IMR-90 (cell line): ENCODE data around the gene EDARADD. TPM values are rescaled to one million over a fixed set of nuclear protein-coding genes. Genes with fewer than 3 reads are reported as not detected.

Experiments
- ATAC-seq: fragments of 200-7000 bp; cut with Tn5 transposase; 2 replicates; pipeline ENCODE4 v1.9.1; 2020; ENCODE audit warnings: low read depth, mild to moderate bottlenecking, moderate library complexity
- BruUV-seq: library from RNA; stranded (reverse); fragments of 400-500 nt; replicated peaks from 2 replicates; lab custom pipeline; 2021; lab: Mats Ljungman, UMichigan
- CTCF ChIA-PET: fragments of 300-600 bp; formaldehyde crosslinking; extraction: SDS; loops from one replicate; lab custom pipeline; 2021; ENCODE audit warnings: antibody characterized with exemption; lab: Yijun Ruan, JAX
- POLR2A ChIA-PET: fragments of 300-600 bp; sonication (Branson Sonifier 250); formaldehyde crosslinking; loops from one replicate; lab custom pipeline; 2022; ENCODE audit warnings: antibody characterized with exemption; ENCODE audit not compliant: unreplicated experiment; lab: Charles Lee
- DNase-seq: peaks from one replicate; pipeline ENCODE4 v3.0.0; 2013
- H2AFZ ChIP-seq: replicated peaks from 2 replicates; pipeline ENCODE3; 2013; ENCODE audit warnings: low read length, mild to moderate bottlenecking; ENCODE audit not compliant: poor library complexity
- H2AK5ac ChIP-seq: 2 replicates; pipeline ENCODE4 v1.6.1; 2013; ENCODE audit warnings: low read depth, low read length, inconsistent platforms
- H2AK9ac ChIP-seq: replicated peaks from 2 replicates; pipeline ENCODE3; 2013; ENCODE audit warnings: mild to moderate bottlenecking, low read depth, low read length, moderate library complexity; ENCODE audit not compliant: poor library complexity
- H2BK120ac ChIP-seq: 2 replicates; pipeline ENCODE4 v1.6.1; 2013; ENCODE audit warnings: low read depth, low read length, inconsistent platforms
- H2BK15ac ChIP-seq: 3 replicates; pipeline ENCODE4 v1.6.1; 2013; ENCODE audit warnings: low read depth, low read length, inconsistent platforms
- H2BK20ac ChIP-seq: 2 replicates; pipeline ENCODE4 v1.6.1; 2013; ENCODE audit warnings: low read depth, mild to moderate bottlenecking, inconsistent platforms, low read length, moderate library complexity
- H2BK5ac ChIP-seq: 2 replicates; pipeline ENCODE4 v1.6.1; 2013; ENCODE audit warnings: mild to moderate bottlenecking, low read depth, low read length, inconsistent platforms; ENCODE audit not compliant: poor library complexity, severe bottlenecking
- H3K14ac ChIP-seq: replicated peaks from 2 replicates; pipeline ENCODE4 v1.6.1; 2013; ENCODE audit warnings: low read depth, low read length, inconsistent platforms
- H3K18ac ChIP-seq: 2 replicates; pipeline ENCODE4 v1.6.1; 2013; ENCODE audit warnings: low read depth, low read length, control low read depth
- H3K23ac ChIP-seq: 2 replicates; pipeline ENCODE4 v1.6.1; 2013; ENCODE audit warnings: low read depth, low read length, inconsistent platforms
- H3K27ac ChIP-seq: 2 replicates; pipeline ENCODE4 v1.5.1; 2013; ENCODE audit warnings: mild to moderate bottlenecking, control low read depth, low read length; ENCODE audit not compliant: insufficient read depth
- H3K27me3 ChIP-seq: 2 replicates; pipeline ENCODE4 v1.6.1; 2013; ENCODE audit warnings: low read length; ENCODE audit not compliant: control insufficient read depth, insufficient read depth
- H3K36me3 ChIP-seq: 2 replicates; pipeline ENCODE4 v1.6.1; 2013; ENCODE audit warnings: low read length, mixed read lengths; ENCODE audit not compliant: control insufficient read depth, insufficient read depth
- H3K4ac ChIP-seq: 2 replicates; pipeline ENCODE4 v1.6.1; 2013; ENCODE audit warnings: low read depth, low read length, inconsistent platforms
- H3K4me1 ChIP-seq: 2 replicates; pipeline ENCODE4 v1.6.1; 2013; ENCODE audit warnings: low read length, mixed read lengths; ENCODE audit not compliant: control insufficient read depth, insufficient read depth
- H3K4me2 ChIP-seq: 2 replicates; pipeline ENCODE4 v1.6.1; 2013; ENCODE audit warnings: low read depth, mild to moderate bottlenecking, control low read depth, low read length, moderate library complexity
- H3K4me3 ChIP-seq: 2 replicates; pipeline ENCODE4 v1.5.1; 2013; ENCODE audit warnings: low read depth, mild to moderate bottlenecking, control low read depth, low read length, moderate library complexity; ENCODE audit not compliant: insufficient read depth
- H3K56ac ChIP-seq: 2 replicates; pipeline ENCODE4 v1.6.1; 2013; ENCODE audit warnings: low read length, inconsistent platforms; ENCODE audit not compliant: insufficient read depth; ENCODE audit errors: extremely low read depth
- H3K79me1 ChIP-seq, 2 experiments: 2 replicates each; pipeline ENCODE4 v1.6.1; 2013; ENCODE audit warnings: low read length in 2 of 2, inconsistent platforms in 1 of 2, low read depth in 1 of 2
- H3K9ac ChIP-seq: 2 replicates; pipeline ENCODE4 v1.6.1; 2013; ENCODE audit warnings: low read depth, low read length, control low read depth
- H3K9me1 ChIP-seq: 2 replicates; pipeline ENCODE4 v1.6.1; 2013; ENCODE audit warnings: low read length, inconsistent platforms; ENCODE audit not compliant: insufficient read depth
- H3K9me3 ChIP-seq: 2 replicates; pipeline ENCODE4 v1.6.1; 2013; ENCODE audit warnings: low read length; ENCODE audit not compliant: control insufficient read depth, insufficient read depth
- H4K20me1 ChIP-seq: 2 replicates; pipeline ENCODE4 v1.6.1; 2013; ENCODE audit warnings: low read length, inconsistent platforms; ENCODE audit not compliant: insufficient read depth
- H4K5ac ChIP-seq: 2 replicates; pipeline ENCODE4 v1.6.1; 2013; ENCODE audit warnings: mild to moderate bottlenecking, low read depth, low read length, control low read depth
- H4K8ac ChIP-seq, 2 experiments: 2 replicates each; pipeline ENCODE4 v1.6.1; 2013; ENCODE audit warnings: low read depth in 2 of 2, low read length in 2 of 2, control low read depth in 1 of 2, inconsistent platforms in 1 of 2
- H4K91ac ChIP-seq: 2 replicates; pipeline ENCODE4 v1.6.1; 2013; ENCODE audit warnings: low read depth, low read length, inconsistent platforms; ENCODE audit not compliant: insufficient read depth
- BHLHE40 ChIP-seq: fragments of 150-350 bp; IDR thresholded peaks from 2 replicates; pipeline ENCODE4 v1.6.1; 2016; ENCODE audit warnings: mild to moderate bottlenecking, low read depth, low read length
- CEBPB ChIP-seq: IDR thresholded peaks from 2 replicates; pipeline ENCODE4 v1.6.1; 2012; ENCODE audit warnings: low read depth, low read length, improper control_type of control experiment
- CHD1 ChIP-seq: IDR thresholded peaks from 2 replicates; pipeline ENCODE4 v1.6.1; 2012; ENCODE audit warnings: low read depth, low read length, improper control_type of control experiment
- CTCF ChIP-seq: conservative IDR thresholded peaks from 2 replicates; pipeline ENCODE4 v1.5.1; 2012; ENCODE audit warnings: mild to moderate bottlenecking, low read depth, low read length, improper control_type of control experiment
- ELK1 ChIP-seq: fragments of 150-350 bp; IDR thresholded peaks from 2 replicates; pipeline ENCODE4 v1.6.1; 2016; ENCODE audit warnings: low read depth, mild to moderate bottlenecking, low read length, moderate library complexity, borderline replicate concordance
- FOS ChIP-seq: fragments of 150-350 bp; IDR thresholded peaks from 2 replicates; pipeline ENCODE4 v1.6.1; 2016; ENCODE audit warnings: low read depth, low read length
- MAFK ChIP-seq: IDR thresholded peaks from 2 replicates; pipeline ENCODE4 v1.6.1; 2012; ENCODE audit warnings: low read depth, low read length, improper control_type of control experiment
- MAZ ChIP-seq: IDR thresholded peaks from 2 replicates; pipeline ENCODE4 v1.6.1; 2012; ENCODE audit warnings: low read depth, mild to moderate bottlenecking, low read length, improper control_type of control experiment, moderate library complexity, borderline replicate concordance
- MXI1 ChIP-seq: IDR thresholded peaks from 2 replicates; pipeline ENCODE4 v1.6.1; 2012; ENCODE audit warnings: low read depth, mild to moderate bottlenecking, low read length, moderate library complexity, borderline replicate concordance
- POLR2A ChIP-seq: IDR thresholded peaks from 2 replicates; pipeline ENCODE4 v1.6.1; 2012; ENCODE audit warnings: mild to moderate bottlenecking, low read depth, low read length
- RFX5 ChIP-seq: IDR thresholded peaks from 2 replicates; pipeline ENCODE4 v1.8.0; 2012; ENCODE audit warnings: low read depth, mild to moderate bottlenecking, low read length, moderate library complexity
- SMC3 ChIP-seq: fragments of 150-350 bp; IDR thresholded peaks from 2 replicates; pipeline ENCODE4 v1.6.1; 2016; ENCODE audit warnings: low read depth, mild to moderate bottlenecking, antibody characterized with exemption, low read length, moderate library complexity
- WGBS, 2 experiments: methylation state at CpG; one replicate each; pipeline versions ENCODE4 v1.1.5 to v1.1.7; 2013; ENCODE audit warnings: missing lambda C conversion rate in 2 of 2; ENCODE audit not compliant: insufficient read length in 1 of 2; ENCODE audit errors: extremely low coverage in 2 of 2; 5-methylcytosine and 5-hydroxymethylcytosine counted together
- dilution Hi-C: fragments of 300-500 bp; cut with HindIII; formaldehyde crosslinking; loops from one replicate; pipeline ENCODE4 v1.14.3; 2018; ENCODE audit warnings: low sequenced_read_pairs; ENCODE audit not compliant: unreplicated experiment
- in situ Hi-C: fragments of 300-500 bp; cut with MboI; formaldehyde crosslinking; loops from 3 replicates; pipeline ENCODE4 v1.14.3; 2019; ENCODE audit warnings: low sequenced_read_pairs, inconsistent platforms, mixed read lengths
- intact Hi-C: fragments of 100-400 bp; cut with micrococcal nuclease; formaldehyde crosslinking; loops from 2 replicates; pipeline ENCODE4 v1.10.0; 2022
- polyA plus RNA-seq, 3 experiments: library from polyadenylated mRNA; depleted of rRNA; stranded (reverse); fragments of >200 nt; gene quantifications; 2 replicates each; pipeline ENCODE4 v1.2.3, GENCODE V29; 2012; ENCODE audit warnings: low replicate concordance in 1 of 3
- total RNA-seq: library from RNA; depleted of rRNA; stranded (reverse); fragments of >200 nt; gene quantifications from 2 replicates; pipeline ENCODE4 v1.2.3, GENCODE V29; 2012

Gene EDARADD
- total and polyA plus RNA-seq, 2 of the 4 experiments (the other 2 are of a cell fraction) = not detected

GRCh38 chr1:236365999-236366570 is 28.0 kb upstream of the EDARADD start:
- Histone ChIP-seq H2BK5ac (no peak overlapping the region), H3K27ac (no peak overlapping the region), H3K14ac (no peak overlapping the region), H3K4me1 (no peaks in the 10 kb centered on the region), H3K56ac (no peak overlapping the region), H3K9ac (no peak overlapping the region), H4K8ac (no peak overlapping the region), H3K36me3 (no peaks in the 10 kb centered on the region), H3K9me1 (no peaks in the 10 kb centered on the region), H3K79me1 (no peaks in the 10 kb centered on the region), H3K23ac (no peak overlapping the region), H2AK5ac (no peak overlapping the region), H3K18ac (no peak overlapping the region), H2BK120ac (no peak overlapping the region), H3K4me3 (no peak overlapping the region), H2AFZ (no peak overlapping the region), H2BK20ac (no peak overlapping the region), H3K9me3 (no peaks in the 10 kb centered on the region; the same call in 1 of the 2 replicates), H4K5ac (no peak overlapping the region), H2AK9ac (no peak overlapping the region), H3K4me2 (no peak overlapping the region), H3K4ac (no peak overlapping the region), H2BK15ac (no peak overlapping the region), H4K91ac (no peak overlapping the region), H3K27me3 (no peaks in the 10 kb centered on the region), H4K20me1 (no peaks in the 10 kb centered on the region)
- ChIA-PET POLR2A (no interaction called here), CTCF (no interaction called here)
- dilution Hi-C loops (no loop called here), in situ Hi-C loops (no loop called here), intact Hi-C loops (no loop called here)
- DNase-seq (no peak), ATAC-seq (no peak)
- TF ChIP-seq SMC3 (no peak), POLR2A (no peak), CTCF (no peak), MAZ (no peak), MAFK (no peak), CHD1 (no peak), BHLHE40 (no peak), ELK1 (no peak), FOS (no peak), RFX5 (no peak), MXI1 (no peak), CEBPB (no peak)
- 0% methylated on average over 2 of the region's 7 CpGs; no CpG with 5 or more reads in 1 of the 2 experiments for WGBS, 2 experiments
- BruUV-seq = no TSS peak
